HG03064 (cell line): ENCODE data around the gene BLOC1S1.

Experiments used
- ATAC-seq: cut with Tn5 transposase; IDR thresholded peaks from one replicate; pipeline ENCODE4 v1.9.1; 2021; ENCODE audit warnings: low read depth; ENCODE audit not compliant: unreplicated experiment

The BLOC1S1 gene

DNA sequence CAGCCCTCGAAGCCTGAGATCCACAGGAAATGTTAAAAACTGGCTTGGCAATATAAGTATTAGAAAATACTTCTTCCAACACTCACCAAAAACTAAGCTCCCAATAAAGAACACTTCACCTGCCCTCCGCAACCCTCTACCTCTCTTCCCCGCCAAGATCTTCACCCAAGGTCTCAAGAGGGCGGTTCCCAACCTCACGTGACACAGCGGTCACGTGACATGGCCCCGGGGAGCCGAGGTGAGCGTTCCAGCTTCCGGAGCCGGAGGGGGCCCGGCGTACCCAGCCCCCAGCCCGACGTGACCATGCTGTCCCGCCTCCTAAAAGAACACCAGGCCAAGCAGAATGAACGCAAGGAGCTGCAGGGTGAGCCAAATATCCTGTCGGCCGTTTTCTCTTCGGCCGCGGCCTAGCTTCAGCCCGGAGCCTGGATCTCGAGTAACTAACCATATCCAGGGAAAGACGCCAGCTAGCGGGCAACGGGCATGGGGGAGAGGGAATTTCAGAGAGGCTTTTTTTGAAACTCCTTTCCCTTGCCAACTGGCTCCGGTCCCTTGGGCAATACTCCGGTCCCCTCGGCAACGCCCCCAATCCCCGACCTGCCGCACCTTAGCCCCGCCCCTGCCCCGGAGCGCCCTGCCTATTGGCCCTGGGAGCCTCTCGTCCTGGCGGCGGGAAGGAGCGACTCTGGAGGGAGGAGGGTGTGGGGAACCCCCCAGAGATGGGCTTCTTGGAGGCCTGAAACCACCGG, at the start of gene BLOC1S1:
Gene BLOC1S1, plus strand, starts transcription at position 214 of the 749 bp plus-strand sequence. Its CDS starts 6 bp downstream, at position 220.
- peak; percentile 84 for ATAC-seq

DNA sequence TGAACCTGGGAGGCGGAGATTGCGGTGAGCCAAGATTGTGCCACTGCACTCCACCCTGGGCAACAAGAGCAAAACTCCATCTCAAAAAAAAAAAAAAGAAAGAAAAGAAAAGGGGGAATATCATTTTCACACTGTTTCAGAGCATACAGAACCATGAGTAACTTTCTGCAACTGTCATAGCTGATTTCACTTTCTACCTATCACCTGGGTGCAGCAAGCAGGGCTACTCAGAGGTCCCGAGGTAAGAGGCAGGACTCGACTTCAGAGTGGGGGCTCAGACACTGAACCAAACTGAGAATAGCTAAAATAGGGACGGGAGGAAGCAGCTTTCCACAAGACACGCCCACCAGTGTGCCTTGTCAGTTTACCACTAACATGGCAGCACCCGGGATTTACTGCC, 49.3 kb upstream of the BLOC1S1 start:
- ATAC-seq = no peak

DNA sequence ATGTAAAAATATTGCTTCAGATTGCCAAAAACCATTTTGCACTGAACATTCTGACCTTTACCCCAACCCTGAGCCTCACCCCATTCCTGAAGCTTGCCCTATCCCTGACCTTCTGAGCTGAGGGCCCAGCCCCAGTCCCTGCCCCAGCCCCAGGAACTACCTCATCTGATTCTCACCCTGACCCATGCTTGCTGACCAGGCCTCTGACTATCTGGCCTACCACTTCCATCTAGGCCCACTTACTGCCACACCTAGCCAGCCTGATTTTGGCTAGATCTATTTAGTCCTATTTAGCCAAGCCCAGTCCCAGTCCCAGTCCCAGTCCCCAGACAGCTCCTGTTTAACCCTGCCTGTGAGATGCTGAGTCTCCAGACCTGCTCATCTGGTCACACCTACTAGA, 45.6 kb upstream of the BLOC1S1 start:
- ATAC-seq = no peak

DNA sequence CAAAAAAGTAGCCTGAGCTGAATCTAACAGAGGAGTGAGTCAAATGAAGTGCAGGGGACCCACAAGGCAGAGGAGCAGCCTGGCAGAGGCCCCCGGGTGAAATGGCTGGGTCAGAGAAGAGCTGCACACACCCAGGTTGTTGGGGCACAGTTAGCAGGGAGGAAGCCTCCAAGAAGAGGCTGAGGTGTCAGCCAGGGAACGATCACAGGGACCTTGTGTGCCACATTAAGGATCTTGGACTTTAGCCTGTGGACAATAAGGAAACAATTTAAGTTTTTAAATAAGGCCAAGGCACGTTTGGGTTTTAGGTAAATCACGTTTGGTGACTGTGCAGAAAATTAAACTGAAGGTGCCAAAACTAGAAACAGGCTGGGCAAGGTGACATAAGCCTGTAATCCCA, 44.1 kb upstream of the BLOC1S1 start:
- ATAC-seq = no peak

DNA sequence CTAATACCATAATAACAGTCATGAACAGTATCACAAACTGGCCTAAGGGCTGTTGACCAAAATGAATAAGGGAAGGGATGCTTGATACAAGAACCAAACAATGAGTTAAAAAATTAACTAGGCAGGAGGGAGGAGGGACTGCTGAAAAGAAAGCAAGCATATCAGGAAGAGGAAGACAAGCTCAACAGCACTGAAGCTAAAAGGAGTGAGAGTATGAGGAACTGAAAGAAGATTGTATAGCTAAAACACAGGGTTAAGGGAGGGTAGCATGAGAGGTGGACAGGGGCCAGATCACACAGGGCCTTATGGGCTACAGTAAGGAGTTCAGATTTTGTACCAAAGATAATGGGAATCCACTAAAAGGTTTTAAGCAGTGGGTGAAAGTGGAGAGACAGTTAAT, 42.2 kb upstream of the BLOC1S1 start:
- peak; percentile 98 for ATAC-seq

DNA sequence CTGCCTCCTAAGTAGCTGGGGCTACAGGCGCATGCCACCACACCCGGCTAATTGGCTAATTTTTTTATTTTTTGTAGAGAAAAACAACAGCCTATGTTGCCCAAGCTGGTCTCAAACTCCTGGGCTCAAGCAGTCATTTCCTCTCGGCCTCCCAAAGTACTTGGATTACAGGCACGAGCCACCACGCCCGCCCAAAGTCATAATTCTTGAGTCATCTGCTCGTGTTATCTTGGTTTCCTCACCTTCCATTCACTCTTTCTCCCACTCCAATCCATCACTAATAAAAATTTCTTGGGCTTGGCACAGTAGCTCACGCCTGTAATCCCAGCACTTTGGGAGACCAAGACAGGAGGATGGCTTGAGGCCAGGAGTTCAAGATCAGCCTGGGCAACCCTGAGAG, 40.2 kb upstream of the BLOC1S1 start:
- no peak for ATAC-seq

DNA sequence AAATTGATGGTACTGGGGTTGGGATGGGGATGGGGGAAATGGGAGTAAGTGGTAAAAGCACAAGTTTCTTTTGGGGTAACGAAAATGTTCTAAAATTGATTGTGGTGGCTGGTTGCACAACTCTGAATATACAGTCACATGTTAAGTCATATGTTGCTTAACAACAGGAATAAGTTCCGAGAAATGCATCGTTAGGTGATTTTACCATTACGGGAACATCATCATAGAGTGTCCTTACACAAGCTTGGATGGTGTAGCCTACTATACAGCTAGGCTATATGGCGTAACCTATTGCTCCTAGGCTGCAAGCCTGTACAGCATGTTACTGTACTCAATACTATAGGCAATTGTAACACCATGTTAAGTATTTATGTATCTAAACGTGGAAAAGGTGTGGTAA, 39.1 kb upstream of the BLOC1S1 start:
- no peak for ATAC-seq

DNA sequence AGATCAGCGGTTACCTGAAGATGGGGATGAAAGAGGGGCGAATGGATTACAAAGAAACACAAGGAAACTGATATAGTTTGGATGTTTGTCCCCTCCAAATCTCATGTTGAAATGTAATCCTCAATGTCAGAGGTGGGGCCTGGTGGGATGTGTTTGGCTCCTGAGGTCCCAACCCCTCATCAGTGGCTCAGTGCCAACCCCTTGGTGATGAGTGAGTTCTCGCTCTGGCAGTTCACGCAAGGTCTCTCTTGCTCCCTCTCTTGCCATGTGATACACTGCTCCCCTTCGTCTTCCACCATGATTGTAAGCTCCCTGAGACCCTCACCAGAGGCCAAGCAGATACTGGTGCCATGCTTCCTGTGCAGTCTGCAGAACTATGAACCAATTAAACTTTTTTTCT, 36.2 kb upstream of the BLOC1S1 start:
- ATAC-seq = no peak

DNA sequence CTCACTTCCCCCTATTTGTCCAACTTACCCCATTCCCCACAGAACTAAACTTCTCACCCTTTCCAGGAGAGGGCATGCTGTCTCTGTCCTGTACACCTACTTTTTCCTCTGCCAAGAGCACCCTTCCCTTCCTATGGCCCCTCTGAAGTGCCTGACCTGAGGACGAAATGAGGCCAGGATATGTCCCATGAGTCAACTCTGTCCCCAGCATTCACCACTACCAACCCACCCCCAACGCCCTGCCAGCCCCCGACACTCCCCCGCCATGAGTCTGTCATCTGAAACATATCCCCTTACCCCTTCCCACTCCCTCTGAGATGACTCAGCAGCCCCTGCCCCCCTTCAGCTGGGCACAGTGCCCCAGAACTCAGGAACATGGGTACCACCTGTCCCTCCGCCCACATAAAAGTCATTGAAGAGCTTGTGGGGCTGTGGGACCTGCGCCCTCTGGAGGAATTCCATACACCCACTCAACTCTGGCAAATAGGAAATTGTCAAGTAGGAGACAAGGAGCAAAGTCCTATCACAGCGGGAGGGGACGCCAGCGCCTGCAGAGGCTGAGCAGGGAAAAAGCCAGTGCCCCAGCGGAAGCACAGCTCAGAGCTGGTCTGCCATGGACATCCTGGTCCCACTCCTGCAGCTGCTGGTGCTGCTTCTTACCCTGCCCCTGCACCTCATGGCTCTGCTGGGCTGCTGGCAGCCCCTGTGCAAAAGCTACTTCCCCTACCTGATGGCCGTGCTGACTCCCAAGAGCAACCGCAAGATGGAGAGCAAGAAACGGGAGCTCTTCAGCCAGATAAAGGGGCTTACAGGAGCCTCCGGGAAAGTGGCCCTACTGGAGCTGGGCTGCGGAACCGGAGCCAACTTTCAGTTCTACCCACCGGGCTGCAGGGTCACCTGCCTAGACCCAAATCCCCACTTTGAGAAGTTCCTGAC, 34.4 kb upstream of the BLOC1S1 start:
- no peak for ATAC-seq

DNA sequence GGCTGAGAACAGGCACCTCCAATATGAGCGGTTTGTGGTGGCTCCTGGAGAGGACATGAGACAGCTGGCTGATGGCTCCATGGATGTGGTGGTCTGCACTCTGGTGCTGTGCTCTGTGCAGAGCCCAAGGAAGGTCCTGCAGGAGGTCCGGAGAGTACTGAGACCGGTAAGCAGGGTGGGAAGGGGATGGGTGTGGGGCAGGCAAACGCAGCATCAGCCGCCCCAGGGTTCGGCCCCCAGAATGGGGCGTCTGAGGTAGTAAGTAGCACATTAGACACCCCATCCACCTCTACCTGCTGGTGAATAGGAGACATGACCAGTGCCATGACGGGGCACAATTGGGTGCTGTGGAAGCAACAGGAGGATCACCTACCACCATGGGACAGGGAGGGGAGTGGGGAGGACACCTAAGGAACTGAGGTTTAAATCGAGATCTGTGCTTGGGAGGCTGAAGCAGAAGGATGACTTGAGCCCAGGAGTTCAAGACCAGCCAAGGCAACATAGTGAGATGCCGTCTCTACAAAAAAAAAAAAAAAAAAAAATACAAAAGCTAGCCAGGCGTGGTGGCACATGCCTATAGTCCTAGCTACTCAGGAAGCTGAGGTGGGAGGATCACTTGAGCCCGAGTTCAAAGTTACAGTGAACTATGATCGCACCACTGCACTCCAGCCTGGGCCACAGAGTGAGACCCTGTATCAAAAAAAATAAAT, 33.6 kb upstream of the BLOC1S1 start:
- no peak for ATAC-seq

DNA sequence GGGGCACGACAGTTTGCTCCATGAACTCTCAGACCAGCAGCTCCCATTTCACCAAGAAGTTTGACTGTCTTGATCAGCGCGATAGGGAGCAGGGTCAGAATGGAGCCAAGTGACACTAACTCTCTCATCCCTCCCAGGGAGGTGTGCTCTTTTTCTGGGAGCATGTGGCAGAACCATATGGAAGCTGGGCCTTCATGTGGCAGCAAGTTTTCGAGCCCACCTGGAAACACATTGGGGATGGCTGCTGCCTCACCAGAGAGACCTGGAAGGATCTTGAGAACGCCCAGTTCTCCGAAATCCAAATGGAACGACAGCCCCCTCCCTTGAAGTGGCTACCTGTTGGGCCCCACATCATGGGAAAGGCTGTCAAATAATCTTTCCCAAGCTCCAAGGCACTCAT, 32.2 kb upstream of the BLOC1S1 start:
- ATAC-seq = no peak

DNA sequence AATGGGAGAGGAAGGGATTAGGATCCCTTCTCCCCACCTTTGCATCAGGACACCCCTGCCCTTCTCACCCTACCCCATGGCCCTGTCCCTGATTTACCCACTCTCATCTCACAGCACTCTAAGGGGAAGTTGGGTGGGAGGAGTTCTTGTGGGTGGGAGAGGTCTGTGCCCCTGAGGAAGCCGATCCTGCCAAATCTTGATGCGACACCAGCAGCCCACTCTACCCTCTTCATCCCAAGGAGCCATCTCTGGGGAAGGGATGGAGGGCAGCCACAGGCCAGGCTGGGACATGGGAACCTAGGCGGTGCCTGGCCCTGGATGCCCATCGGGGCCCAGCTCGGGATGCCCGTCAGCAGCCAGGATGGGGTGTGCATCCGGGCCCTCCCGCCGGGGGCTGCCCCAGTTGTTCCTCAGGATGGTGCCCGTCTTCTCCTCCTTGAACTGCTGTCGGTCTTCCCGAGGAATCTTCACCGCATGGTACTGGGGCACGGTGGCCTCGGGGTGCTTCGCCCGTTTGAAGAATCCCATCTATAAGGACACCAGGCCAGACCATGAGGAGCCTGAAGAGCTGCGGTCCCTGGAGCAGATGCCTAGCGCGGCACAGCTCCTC, 31.0 kb upstream of the BLOC1S1 start:
- ATAC-seq = no peak

DNA sequence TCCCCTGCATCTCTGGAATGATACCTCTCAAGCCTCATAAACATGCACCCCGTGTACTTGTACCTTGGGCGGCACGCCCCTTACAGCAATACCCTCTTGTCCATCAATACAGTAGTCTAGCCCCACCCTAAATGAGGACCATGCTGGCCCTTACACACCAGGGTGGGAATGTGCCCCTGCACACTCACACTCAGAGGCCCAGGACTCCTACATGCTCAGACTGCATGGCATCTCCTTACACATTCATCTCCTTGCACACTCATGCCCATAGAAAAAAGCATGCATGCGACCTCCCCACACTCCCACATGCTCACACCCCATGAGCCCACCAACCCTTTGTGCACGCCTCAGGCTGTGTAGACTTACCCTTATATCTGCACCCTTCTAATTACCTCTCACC, 30.2 kb upstream of the BLOC1S1 start:
- no peak for ATAC-seq

DNA sequence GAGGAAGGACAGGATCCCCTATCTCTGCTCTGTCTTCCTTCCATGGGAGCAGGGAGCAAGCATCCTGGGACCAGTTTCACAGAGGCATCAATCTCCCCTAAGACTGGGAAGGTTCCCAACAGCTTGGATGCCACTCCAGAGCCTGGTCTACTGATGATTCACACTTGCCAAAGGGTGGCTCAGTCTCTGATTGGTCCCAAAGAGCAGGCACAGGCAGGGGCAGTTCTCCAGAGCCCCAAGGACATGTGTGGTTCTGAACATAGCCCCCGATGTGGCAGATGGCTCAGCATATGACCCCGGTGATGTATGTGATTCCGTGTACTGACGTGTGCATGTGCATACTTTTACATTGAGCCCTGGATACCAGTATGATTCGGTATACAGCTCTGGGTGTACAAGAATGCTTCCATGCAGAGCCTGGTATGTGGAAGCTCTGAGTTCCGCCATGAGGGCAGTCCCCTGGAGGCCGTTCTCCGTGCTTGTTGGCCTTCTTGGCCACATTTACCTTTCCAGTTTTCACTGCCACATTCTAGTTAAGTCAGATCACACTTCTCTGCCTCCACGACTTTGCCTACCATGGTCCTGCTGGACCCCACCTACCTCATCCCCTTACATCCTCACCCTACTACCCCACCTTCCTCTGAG, 29.4 kb upstream of the BLOC1S1 start:
- no peak for ATAC-seq

DNA sequence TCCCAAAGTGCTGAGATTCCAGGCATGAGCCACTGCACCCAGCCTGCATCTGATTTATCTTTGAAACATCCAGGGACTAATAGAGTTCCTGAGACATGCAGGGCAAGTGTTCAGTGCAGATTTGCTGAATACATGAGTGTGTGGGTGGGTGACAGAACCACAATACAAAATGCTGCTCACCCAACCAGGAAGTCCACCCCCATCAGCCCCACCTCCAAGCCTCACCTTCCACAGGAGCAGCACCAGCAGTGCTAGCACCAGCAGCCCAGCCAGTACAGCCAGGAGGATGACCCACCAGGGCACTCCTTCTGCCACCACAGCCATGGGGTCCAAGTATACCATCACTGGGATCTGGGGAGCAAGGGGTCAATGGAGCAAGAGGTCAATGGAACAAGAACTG, 28.1 kb upstream of the BLOC1S1 start:
- no peak for ATAC-seq

DNA sequence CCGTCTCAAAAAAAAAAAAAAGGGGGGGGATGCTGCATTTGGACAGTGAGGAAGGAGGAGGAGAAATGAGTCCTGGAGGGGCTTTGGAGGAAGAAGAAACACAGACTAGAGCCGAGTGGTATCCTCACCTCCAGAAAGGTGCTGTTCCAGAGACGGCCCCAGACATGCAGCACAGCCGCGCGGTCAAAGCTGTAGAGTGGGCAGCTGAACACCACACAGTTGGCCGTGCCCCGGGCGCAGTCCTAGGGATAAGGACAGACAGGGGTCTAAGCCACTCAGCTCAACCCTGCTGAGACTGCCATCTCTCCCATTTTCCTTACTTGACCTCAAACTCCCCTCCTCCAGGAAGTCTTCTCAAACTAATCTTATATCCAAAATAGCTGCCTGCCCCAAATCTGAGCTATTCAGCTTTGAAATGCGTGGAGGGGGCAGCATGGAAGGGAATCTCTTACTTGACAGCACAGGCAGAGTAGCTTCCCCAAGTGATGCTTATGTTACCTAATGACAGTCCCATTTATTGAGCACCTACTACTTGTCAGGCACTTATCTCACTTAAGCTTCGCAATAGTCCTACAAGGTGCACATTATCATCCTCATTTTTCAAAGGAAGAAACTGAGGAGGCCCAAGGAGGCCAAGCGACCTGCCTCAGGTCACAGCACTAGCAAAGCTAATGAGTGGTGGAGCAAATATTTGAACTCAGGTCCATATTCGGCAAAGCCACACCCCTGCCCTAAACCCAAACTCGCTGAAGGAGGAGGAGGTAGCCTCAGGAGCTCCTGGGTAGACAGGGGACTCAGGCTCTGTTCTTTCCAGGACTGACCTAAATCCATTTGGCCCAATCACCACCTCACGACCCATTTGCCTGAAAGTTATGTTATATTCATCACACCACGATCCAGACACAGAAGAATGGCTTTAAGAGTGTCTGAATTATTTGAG, 26.9 kb upstream of the BLOC1S1 start:
- ATAC-seq = no peak

DNA sequence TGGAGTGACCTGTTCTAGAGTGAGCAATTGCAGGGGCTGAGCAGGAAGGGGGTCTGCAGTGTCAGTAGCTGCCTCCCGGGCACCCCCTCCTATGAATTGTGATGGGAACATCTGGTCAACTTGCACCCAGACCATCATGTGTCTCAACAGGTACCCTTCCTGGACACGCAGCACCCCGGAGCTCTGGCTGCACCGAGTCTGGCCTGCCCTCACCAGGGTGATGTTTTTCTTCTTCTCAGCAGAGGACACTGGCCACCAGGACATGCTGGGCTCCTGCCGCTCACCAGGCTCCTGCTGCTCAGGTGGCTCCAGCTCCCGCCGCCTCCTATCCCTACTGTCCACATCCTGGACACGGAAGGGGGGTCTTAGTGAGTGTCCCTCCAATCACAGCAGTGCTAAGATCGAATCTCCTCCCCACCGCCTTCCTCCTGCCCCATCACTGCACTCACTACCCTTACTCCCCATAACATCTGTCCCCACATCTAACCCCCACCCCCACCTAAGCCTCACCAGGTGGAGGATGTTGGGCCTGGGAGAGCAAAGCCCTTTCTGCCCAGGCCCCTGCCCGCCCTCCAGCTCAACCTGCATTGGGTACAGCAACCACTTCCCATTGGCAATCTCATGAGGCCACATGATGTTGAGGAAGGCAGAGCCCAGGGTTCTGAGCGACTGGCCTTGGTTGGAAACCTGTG, 23.1 kb upstream of the BLOC1S1 start:
- ATAC-seq = no peak

DNA sequence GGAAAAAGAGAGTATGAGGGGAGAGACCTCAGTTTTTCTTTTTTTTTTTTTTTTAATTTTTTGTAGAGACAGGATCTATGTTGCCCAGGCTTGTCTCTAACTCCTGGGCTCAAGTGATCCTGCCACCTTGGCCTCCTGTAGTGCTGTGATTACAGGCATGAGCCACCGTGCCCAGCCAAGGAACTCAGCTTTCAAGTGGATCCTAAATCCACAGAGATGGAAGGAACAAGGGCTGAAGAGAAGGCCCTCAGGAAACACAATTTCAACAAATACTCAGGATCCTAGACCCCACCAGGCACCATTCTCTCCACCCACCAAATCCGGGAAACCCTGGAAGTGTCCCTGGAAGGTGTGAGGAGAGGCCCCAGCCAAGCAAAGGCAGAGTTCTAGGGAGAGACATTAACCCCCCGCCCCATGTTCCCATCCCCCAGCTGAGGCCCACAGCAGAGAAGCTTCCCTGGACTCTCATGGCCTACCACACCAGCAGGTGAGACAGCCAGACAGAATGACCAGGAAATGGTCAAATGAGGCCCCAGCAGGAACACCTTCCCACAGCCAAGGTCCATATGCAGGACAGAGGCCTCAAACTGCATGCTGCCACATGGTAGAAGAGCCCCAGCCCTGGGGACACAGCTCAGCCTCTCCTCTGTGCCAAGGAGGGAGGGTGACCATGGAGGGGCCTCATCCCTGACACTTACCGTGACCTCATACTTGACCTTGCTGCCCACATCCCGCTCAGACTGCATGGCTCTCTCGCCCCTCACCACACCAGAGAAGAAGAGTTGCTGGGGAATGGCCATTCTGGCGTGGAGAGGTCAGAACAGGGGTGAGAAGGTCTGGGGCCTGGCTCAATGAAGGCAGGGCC, 22.3 kb upstream of the BLOC1S1 start:
- no peak for ATAC-seq
